AG10803 (cell line): Measurements from ENCODE around the gene DGKG.

Experiments used
- DNase-seq: peaks from one replicate; pipeline ENCODE4 v3.0.0; 2010; ENCODE audit warnings: low read depth
- H3K4me3 ChIP-seq: 2 replicates; pipeline ENCODE4 v1.5.1; 2011; ENCODE audit warnings: mild to moderate bottlenecking, low read length, control low read depth
- TF ChIP-seq, protein P1 (sequence below): conservative IDR thresholded peaks from 2 replicates; pipeline ENCODE4 v1.5.1; 2011; ENCODE audit warnings: mild to moderate bottlenecking, low read length, control low read depth, inconsistent platforms

Gene DGKG

DNA sequence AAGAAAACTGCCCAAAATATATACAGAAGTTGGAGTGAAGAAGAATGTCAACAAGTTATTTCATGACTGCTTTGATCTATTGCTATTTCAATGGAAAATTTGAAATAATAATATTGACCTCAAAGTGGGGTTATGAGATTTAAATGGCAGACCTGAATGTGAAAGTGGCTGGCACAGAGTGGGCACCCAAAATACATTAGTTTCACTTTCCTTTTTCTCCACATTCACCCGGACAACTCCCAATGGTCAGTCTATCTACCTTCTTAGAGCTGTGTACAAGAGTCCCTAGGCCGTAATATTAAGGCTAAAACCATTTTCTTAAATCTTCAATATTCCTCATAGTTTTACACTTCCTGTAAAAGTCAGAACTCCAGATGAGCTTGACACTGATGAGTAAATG is 191.5 kb downstream of the DGKG start:
- TF ChIP-seq, protein P1, sequence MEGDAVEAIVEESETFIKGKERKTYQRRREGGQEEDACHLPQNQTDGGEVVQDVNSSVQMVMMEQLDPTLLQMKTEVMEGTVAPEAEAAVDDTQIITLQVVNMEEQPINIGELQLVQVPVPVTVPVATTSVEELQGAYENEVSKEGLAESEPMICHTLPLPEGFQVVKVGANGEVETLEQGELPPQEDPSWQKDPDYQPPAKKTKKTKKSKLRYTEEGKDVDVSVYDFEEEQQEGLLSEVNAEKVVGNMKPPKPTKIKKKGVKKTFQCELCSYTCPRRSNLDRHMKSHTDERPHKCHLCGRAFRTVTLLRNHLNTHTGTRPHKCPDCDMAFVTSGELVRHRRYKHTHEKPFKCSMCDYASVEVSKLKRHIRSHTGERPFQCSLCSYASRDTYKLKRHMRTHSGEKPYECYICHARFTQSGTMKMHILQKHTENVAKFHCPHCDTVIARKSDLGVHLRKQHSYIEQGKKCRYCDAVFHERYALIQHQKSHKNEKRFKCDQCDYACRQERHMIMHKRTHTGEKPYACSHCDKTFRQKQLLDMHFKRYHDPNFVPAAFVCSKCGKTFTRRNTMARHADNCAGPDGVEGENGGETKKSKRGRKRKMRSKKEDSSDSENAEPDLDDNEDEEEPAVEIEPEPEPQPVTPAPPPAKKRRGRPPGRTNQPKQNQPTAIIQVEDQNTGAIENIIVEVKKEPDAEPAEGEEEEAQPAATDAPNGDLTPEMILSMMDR, result no peak
- no peak overlapping the region for H3K4me3 ChIP-seq
- no peak for DNase-seq

DNA sequence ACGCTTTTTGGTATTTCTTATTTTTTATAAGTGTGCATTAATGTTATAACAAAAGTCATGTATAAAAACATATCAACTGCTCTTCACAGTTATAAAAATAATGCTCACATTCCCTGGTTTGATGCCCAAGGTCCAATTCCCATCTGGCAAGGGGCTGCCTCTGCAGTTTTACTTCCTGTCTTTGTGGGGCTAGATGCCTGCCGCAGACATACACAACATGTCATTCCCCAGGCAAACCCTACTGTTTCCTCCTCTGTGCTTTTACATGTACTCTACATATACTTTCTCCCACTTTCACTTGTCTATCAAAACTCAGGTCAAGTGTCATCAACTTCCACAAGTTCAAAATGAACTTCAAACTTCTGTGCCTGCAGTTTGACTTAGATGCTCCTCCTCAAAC is 192.7 kb downstream of the DGKG start:
- TF ChIP-seq, protein P1, result no peak

DNA sequence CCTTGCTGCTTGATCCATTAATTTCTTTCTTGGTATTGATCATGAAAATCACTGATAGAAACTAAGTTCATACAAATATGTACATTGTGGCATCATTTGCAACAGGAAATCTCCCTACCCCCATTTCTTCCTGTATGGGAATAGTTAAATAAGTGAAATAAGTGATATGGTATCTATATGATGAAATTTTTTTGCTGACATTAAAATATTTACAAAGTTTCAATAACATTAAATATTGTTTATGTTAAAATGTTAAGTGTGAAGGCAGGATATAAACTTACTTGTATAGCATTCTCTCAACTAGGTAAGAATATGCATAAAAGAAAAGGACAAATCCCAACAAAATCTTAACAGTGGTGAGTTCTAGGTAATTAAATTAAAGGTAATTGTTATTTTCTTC is 193.1 kb downstream of the DGKG start:
- no peak for DNase-seq
- H3K4me3 ChIP-seq, result no peak overlapping the region
- TF ChIP-seq, protein P1, result no peak

More for the DNA sequence above, 192.7 kb downstream of the DGKG start:
- H3K4me3 ChIP-seq, result no peak overlapping the region
- no peak for DNase-seq

DNA sequence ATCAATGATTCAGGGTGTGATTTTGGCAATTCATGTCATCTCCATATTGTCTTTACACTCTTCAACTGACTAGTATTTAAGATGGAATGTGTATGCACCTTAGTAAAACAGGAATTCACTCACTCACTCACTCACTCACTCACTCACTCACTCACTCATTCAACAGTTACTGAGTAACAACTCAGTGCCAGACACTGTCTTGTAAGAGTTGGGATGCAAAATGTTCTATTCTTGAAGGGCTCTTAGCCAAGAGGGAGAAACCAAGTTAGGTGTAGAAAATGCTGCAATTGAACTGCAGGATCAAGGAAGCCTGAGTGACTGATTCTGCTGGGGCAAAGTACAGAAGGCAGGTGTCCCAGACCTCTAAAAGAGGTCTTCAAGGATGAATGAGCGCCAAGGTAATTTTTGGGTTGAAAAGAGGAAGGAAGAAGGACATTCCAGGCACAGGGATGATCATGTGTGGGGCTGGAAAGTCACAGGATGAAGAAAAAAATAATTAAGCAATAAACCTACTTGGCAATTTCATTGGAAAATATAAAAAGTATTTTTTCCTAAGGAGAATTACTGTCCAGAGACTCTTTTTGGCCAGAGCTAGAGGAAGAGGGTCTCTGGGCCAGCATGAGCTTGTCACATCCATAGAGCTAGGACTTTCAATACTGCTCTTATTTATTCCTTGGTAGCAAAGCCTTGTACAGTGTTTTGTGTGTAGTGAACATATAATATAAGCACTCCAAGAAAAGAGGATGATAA is 194.2 kb downstream of the DGKG start:
- TF ChIP-seq, protein P1, result no peak
- no peak overlapping the region for H3K4me3 ChIP-seq
- no peak for DNase-seq

DNA sequence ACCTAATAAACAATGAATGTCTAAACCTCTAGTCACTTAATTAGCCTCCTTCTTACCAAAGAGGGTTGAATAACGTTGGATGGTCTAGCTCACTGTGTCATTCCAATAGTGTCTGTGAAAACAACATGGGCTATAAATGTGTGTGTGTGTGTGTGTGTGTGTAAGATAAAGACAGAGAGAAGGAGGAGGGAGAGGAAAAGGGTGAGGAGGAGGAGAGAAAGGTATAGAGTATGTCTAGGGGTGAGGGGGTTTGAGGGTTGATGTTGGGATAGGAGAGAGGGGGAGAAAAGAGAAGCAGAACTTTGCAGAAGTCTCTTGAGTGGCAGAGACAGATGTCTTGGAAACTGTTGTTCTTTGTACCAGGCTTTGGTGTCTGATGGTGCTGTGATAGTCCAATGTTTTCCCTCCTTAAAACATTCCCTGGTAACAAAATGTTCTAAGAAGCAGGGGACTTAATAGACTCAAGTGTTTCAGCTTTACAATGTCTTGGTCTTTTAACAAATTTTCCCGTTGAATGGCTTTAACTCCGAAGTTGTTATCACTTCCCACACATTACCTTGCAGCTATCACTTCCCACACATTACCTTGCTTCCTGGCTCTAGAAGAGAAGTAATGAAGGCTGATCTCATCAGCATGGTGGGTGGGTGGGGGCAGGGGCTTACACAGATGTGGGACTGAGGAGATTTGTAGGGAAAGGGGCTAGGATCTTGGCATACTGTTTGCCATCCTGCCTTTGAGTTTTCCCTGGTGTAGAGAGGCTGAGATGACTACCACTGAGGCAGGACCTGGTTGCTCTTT is 195.3 kb downstream of the DGKG start:
- TF ChIP-seq, protein P1, result no peak
- H3K4me3 ChIP-seq, result no peak overlapping the region
- no peak for DNase-seq

DNA sequence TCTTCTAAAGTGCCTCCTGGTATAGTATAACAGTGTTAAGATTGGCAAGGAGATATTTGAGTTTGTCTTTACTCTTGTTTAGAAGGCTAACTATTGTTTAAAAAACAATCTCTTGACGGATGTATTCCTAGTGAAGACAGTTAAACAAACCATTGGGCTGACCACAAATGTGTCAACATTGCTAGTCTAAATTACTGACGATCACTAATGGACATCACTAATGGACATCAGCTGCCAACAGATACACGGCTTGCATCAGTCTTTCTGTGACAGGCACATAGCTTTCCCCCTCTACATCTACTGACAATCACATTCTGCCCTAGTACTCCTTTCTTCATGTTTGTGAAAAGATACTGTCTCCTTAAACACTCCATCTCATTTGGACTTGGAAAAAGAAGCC is 196.0 kb downstream of the DGKG start:
- no peak for DNase-seq
- TF ChIP-seq, protein P1, result no peak
- no peak overlapping the region for H3K4me3 ChIP-seq

DNA sequence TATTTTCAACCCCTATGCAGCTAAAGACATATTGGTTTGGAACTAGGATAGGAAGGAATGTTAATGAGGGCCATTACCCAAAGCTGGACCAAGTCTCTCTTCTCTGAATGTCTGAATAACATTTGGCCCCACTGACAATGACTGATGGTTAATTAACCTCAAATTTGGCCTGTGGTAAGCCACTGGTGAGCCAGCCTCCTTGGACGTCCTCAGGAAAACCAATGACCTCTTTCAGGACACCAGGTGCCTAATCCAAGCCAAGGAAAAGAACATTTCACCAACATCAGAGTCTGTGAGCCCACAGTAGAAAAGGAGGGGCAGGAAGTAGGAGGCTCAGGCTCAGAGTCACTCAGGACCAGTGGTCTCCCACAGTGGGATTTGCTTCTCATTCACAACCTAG is 196.7 kb downstream of the DGKG start:
- TF ChIP-seq, protein P1, result no peak
- DNase-seq, result no peak
- H3K4me3 ChIP-seq, result no peak overlapping the region
